D721Med (cell line): Measurements from ENCODE around the gene GMPR2.

Experiments
- DNase-seq: peaks from one replicate; pipeline ENCODE4 v3.0.0; 2011; ENCODE audit warnings: low spot score; ENCODE audit not compliant: insufficient read length
- FAIRE-seq: peaks from 2 replicates; lab custom pipeline; 2011; peaks lifted over from hg19 to GRCh38; lab: Jason Lieb, UNC
- CTCF ChIP-seq: IDR thresholded peaks from 2 replicates; pipeline ENCODE4 v1.5.1; 2012; ENCODE audit warnings: mild to moderate bottlenecking, control low read depth; ENCODE audit not compliant: insufficient read depth; ENCODE audit errors: missing control alignments

GMPR2 gene

GRCh38 chr14:24226473-24226872 lies 6.3 kb upstream of the GMPR2 start:
- no peak for DNase-seq
- FAIRE-seq: no peak
- TF ChIP-seq CTCF: no peak

- TF ChIP-seq CTCF: no peak
- DNase-seq: no peak
- FAIRE-seq: no peak
Observed at GRCh38 chr14:24228902-24229301, 3.8 kb upstream of the GMPR2 start.

- no peak for FAIRE-seq
- no peak for TF ChIP-seq CTCF
- peak; percentile 41 for DNase-seq
Observed at GRCh38 chr14:24231263-24232120, 1.2 kb upstream of the GMPR2 start.

GRCh38 chr14:24232121-24232644 lies 546 bp upstream of the GMPR2 start, which contains the start of gene NEDD8:
NEDD8 (minus strand) TSS chr14:24232367; CDS start chr14:24232267, 100 bp downstream.
- FAIRE-seq: no peak
- TF ChIP-seq CTCF: no peak
- peak; percentile 51 for DNase-seq

GRCh38 chr14:24233538-24233866 lies 773 bp downstream of the GMPR2 start:
- TF ChIP-seq CTCF: no peak
- no peak for FAIRE-seq
- DNase-seq: no peak

GRCh38 chr14:24234095-24235005 lies 1.6 kb downstream of the GMPR2 start:
- no peak for DNase-seq
- no peak for TF ChIP-seq CTCF
- FAIRE-seq: no peak
